A673 (cell line): ENCODE results near the gene ALDH3B1. TPM values are rescaled to one million over a fixed set of nuclear protein-coding genes. Genes with fewer than 3 reads are reported as not detected.

Experiments
- BruUV-seq: library from RNA; stranded (reverse); fragments of 400-500 nt; replicated peaks from 2 replicates; lab custom pipeline; 2021; lab: Mats Ljungman, UMichigan
- CTCF ChIA-PET: fragments of 300-600 bp; sonication (Branson Sonifier 250); formaldehyde crosslinking; loops from one replicate; lab custom pipeline; 2022; ENCODE audit warnings: antibody characterized with exemption; lab: Charles Lee
- POLR2A ChIA-PET: fragments of 300-600 bp; sonication (Branson Sonifier 250); formaldehyde crosslinking; loops from one replicate; lab custom pipeline; 2022; ENCODE audit warnings: antibody characterized with exemption; ENCODE audit not compliant: low non-redundant PET; lab: Charles Lee
- DNase-seq: peaks from one replicate; pipeline ENCODE4 v3.0.0-alpha.2; 2015; ENCODE audit warnings: low spot score
- H3K27ac ChIP-seq: fragments of 200-600 bp; sonication (generic); 2 replicates; pipeline ENCODE4 v1.5.1; 2016; ENCODE audit warnings: mixed run types, low read depth, mild to moderate bottlenecking, mixed read lengths, antibody characterized with exemption, low read length; ENCODE audit not compliant: poor library complexity, severe bottlenecking
- H3K27me3 ChIP-seq: fragments of 200-600 bp; sonication (generic); replicated peaks from 2 replicates; pipeline ENCODE4 v1.6.1; 2017; ENCODE audit warnings: mixed run types, low read depth, mild to moderate bottlenecking, mixed read lengths, antibody characterized with exemption, low read length; ENCODE audit not compliant: insufficient read depth, poor library complexity
- H3K36me3 ChIP-seq: fragments of 200-600 bp; sonication (generic); 2 replicates; pipeline ENCODE4 v1.6.1; 2016; ENCODE audit warnings: mixed run types, mild to moderate bottlenecking, mixed read lengths, antibody characterized with exemption, low read length; ENCODE audit not compliant: insufficient read depth, poor library complexity, severe bottlenecking
- H3K4me1 ChIP-seq: fragments of 200-600 bp; sonication (generic); 2 replicates; pipeline ENCODE4 v1.6.1; 2017; ENCODE audit warnings: mixed run types, mild to moderate bottlenecking, mixed read lengths, antibody characterized with exemption, low read length; ENCODE audit not compliant: insufficient read depth, poor library complexity, severe bottlenecking
- H3K4me3 ChIP-seq: fragments of 200-600 bp; sonication (generic); 2 replicates; pipeline ENCODE4 v1.5.1; 2016; ENCODE audit warnings: low read depth, mixed run types, mild to moderate bottlenecking, mixed read lengths, low read length; ENCODE audit not compliant: poor library complexity, severe bottlenecking
- H3K9me3 ChIP-seq: fragments of 200-600 bp; sonication (generic); 2 replicates; pipeline ENCODE4 v1.6.1; 2016; ENCODE audit warnings: mixed run types, low read depth, mild to moderate bottlenecking, mixed read lengths, antibody characterized with exemption, low read length; ENCODE audit not compliant: poor library complexity, severe bottlenecking
- EZH2 ChIP-seq: fragments of 200-600 bp; sonication (generic); IDR thresholded peaks from 2 replicates; pipeline ENCODE4 v1.6.1; 2017; ENCODE audit warnings: borderline replicate concordance, low read depth, mild to moderate bottlenecking, mixed read lengths, antibody characterized with exemption, low read length; ENCODE audit not compliant: poor library complexity, severe bottlenecking
- intact Hi-C: fragments of 100-400 bp; cut with micrococcal nuclease; formaldehyde crosslinking; loops from one replicate; pipeline ENCODE4 v1.10.0; 2022; ENCODE audit not compliant: unreplicated experiment
- total RNA-seq: library from RNA; stranded (reverse); gene quantifications from 2 replicates; pipeline ENCODE4 v1.2.3, GENCODE V29; 2021
- TF ChIP-seq, protein P1 (sequence below): fragments of 300-800, 200-600 bp; sonication (generic); conservative IDR thresholded peaks from 2 replicates; pipeline ENCODE4 v1.5.1; 2017; ENCODE audit warnings: low read depth, mild to moderate bottlenecking, antibody characterized with exemption, low read length, moderate library complexity, mixed read lengths

Gene ALDH3B1
- total RNA-seq, 1 experiment from 2014 or later, result not detected

DNA sequence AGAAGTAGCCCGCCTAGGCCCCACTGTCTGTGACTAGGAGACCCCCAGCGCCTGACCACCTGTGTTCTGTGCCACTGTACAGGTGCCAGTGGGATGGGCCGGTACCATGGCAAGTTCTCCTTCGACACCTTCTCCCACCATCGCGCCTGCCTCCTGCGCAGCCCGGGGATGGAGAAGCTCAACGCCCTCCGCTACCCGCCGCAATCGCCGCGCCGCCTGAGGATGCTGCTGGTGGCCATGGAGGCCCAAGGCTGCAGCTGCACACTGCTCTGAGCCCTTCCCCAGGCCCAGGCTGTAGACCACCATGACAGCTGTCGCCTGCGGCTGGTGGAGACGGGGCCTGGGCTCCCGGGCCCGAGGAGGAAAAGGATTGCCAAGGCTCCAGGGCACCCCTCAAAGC, 17.5 kb downstream of the ALDH3B1 start:
- intact Hi-C loops, result no loop called here

DNA sequence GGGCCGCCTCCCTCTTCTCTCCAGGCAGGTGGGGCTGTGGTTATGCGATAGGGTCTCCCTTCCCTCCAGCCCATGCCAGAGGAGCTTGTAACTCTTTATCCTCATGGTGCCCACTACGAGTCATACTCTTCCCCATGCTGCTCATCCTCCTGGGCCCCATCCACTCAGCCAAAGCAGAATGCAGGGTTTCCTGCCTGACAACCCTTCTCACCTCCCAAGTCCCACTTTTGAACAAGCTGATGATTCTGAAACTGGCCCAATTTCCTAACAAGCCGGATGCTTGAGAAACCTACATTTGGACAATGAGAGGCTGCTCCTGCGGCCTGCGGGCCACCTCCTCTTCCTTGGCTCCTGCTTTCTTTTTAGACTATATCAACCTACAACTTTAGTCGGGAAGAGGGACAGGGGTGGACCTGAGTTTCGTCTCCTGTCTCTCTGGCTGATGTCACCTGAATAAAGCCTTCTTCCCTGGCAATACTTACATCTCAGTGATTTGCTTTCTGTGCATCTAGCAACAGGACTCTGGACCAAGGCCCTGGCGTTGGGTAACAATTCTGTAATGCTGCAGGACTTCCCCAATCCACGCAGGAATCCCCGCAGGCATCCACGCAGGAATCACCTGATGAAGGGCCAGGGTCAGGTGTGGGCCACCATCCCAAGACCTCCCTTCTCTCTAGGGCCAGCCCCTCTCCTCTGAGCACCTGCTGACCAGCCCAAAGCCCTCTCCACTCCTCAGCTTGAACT, 18.8 kb downstream of the ALDH3B1 start:
- Histone ChIP-seq H3K27me3 (no peaks in the 10 kb centered on the region), H3K4me3 (peak overlapping the region; percentile 76), H3K27ac (no peak overlapping the region), H3K36me3 (peaks cover 15% of the 10 kb centered on the region), H3K9me3 (no peaks in the 10 kb centered on the region), H3K4me1 (peaks cover 8% of the 10 kb centered on the region)
- BruUV-seq, result no TSS peak
- no peak for TF ChIP-seq EZH2
- TF ChIP-seq, protein P1, sequence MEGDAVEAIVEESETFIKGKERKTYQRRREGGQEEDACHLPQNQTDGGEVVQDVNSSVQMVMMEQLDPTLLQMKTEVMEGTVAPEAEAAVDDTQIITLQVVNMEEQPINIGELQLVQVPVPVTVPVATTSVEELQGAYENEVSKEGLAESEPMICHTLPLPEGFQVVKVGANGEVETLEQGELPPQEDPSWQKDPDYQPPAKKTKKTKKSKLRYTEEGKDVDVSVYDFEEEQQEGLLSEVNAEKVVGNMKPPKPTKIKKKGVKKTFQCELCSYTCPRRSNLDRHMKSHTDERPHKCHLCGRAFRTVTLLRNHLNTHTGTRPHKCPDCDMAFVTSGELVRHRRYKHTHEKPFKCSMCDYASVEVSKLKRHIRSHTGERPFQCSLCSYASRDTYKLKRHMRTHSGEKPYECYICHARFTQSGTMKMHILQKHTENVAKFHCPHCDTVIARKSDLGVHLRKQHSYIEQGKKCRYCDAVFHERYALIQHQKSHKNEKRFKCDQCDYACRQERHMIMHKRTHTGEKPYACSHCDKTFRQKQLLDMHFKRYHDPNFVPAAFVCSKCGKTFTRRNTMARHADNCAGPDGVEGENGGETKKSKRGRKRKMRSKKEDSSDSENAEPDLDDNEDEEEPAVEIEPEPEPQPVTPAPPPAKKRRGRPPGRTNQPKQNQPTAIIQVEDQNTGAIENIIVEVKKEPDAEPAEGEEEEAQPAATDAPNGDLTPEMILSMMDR, result no peak
- ChIA-PET CTCF (no interaction called here), POLR2A (no interaction called here)
- intact Hi-C loops, result no loop called here
- DNase-seq, result no peak

More for the DNA sequence above, 17.5 kb downstream of the ALDH3B1 start:
- no TSS peak for BruUV-seq
- no peak overlapping the region for H3K4me3 ChIP-seq
- H3K27me3 ChIP-seq, result no peaks in the 10 kb centered on the region
- no peak overlapping the region for H3K27ac ChIP-seq
- CTCF ChIA-PET, result no interaction called here
- H3K9me3 ChIP-seq, result no peaks in the 10 kb centered on the region
- H3K36me3 ChIP-seq, result peaks cover 2% of the 10 kb centered on the region
- peaks cover 8% of the 10 kb centered on the region for H3K4me1 ChIP-seq
- no peak for DNase-seq
- POLR2A ChIA-PET, result no interaction called here
- TF ChIP-seq, protein P1, result no peak
- no peak for TF ChIP-seq EZH2

DNA sequence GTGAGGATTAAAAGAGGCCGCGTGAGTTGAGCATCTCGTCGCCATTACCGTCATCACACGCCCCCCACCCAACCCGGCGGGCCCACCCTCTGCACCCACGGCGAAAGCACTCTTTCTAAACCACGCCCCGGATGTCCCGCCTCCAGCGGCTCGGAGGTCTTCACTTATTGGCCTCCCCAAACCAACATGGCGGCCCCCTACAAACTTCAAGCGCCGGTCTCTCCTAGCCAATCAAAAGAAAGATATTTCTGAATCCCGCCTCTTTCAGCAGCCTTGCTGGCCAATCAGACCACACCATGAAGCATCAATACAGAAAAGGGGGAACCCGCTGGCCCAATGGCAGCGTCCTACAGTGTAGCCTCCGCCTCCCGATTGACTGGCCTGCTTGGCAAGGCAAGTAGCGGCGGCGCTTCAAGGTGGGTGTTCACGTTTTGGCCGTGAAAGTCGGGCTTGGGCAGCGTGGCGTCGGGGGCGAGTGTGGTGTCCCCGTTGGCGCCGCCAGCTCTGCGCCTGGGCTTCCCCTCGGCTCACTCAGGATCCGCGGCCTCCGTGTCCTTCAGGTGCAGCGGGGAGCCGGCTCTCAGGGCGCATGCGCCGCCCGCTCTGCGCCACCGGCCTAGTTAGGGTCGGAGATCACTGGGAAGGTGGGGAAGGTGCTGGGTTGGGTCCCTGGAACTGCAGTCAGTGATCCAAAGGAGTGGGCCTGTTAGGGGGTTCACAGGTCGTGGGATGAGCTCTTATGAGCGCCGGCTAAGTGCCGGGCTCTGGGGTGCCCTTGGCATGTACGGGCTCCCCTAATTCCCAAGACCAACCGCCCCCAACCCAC, 20.4 kb downstream of the ALDH3B1 start, which contains the start of gene NDUFS8:
Gene NDUFS8 (plus strand): TSS at position 364 of the 826 bp plus-strand sequence. CDS start 1,471 bp downstream, outside the sequence.
- Histone ChIP-seq H3K36me3 (peaks cover 21% of the 10 kb centered on the region), H3K27ac (peak within 1 kb of the TSS; percentile 88), H3K4me1 (peaks cover 8% of the 10 kb centered on the region), H3K4me3 (peak within 1 kb of the TSS; percentile 76), H3K27me3 (no peaks in the 10 kb centered on the region), H3K9me3 (no peaks in the 10 kb centered on the region)
- intact Hi-C loops, result loop anchor here (10.0 kb wide), 1 partner anchor 174 kb away; no protein-coding TSS in a partner anchor
- ChIA-PET POLR2A (interaction anchor here (0.6 kb wide), 1 partner anchor 1009 kb away, joined by 3 read pairs; no protein-coding TSS in a partner anchor), CTCF (no interaction called here)
- TF ChIP-seq, protein P1, result no peak
- TF ChIP-seq EZH2, result no peak
- no TSS peak for BruUV-seq
- peak; percentile 100 for DNase-seq
